Stimulated activated CD8-positive, alpha-beta memory T cell treated with anti-CD3 and anti-CD28 coated beads, Interleukin-2, amount 100 ng/mL, for 48 hours (primary cell): Measurements from ENCODE around the gene HDGF.

Experiments used
- DNase-seq, 2 donors: peaks; one replicate each; pipeline ENCODE4 v3.0.0-alpha.2; 2020; ENCODE audit warnings: low read depth in 2 of 2

Gene HDGF

DNA sequence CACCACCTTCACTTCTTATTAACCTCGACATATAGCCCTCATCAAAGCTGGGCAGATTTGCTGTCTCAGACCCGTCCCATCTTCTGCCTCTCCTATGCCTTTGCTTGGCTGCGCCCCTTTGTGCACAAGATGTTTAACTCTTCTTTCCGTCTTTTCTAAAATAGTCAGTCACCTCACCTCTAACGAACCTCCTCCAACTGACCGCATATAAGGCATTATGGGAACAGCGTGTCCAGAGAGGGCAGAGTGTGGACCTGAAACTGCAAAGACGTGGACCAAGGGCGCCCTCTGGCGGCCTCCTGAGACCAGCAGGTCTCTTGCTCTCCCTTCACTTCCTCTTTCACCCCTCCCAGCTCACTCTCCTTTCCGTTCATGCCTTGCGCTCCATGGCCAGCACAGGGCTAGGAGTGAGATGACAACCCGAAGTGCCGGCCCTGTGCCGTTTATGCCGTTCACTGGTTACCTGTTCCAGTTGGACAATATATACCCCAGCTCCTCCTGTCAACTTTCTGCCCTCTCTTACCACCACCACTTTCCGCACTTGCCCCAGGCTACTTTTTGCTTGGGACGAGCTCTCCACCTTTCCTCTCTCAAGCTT lies 25.7 kb downstream of the HDGF start:
- DNase-seq, result peak; percentile 72 to 78

DNA sequence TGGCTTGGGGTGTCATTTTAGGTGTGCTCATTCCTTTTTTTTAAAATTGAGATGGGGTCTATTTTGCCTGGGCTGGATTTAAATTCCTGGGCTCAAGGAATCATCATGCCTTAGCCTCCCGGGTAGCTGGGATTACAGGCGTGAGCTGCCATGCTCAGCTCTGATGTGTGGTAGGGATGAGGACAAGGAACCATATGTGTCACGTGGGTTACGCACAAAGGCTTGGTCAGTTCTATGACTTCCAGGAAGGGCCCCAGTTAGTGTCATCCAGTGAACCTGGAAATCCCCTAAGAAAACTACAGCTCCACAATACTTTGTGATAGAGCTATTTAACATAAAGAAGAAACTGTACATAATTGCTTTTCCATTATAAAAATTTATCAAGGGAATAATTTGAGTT lies 29.9 kb downstream of the HDGF start:
- no peak for DNase-seq

DNA sequence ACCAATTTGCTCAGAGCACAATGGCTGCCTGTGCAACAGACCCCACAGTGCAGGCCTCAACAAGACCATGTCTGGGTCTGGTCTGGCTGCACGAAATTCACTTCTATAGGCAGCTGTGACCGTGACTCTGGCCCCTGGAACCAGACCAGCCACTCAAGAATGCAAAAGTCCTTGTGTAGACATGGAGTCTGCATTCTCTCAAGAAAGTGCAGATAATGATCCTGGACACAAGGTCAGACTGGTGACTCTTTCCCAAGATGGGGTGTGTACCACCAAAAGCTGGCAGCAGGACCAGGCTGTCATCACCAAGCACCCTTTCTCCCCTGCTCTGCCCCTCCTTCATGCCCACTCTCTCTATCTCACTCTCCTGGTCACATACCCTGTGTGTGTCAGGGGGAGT lies 30.3 kb downstream of the HDGF start:
- DNase-seq, result no peak

DNA sequence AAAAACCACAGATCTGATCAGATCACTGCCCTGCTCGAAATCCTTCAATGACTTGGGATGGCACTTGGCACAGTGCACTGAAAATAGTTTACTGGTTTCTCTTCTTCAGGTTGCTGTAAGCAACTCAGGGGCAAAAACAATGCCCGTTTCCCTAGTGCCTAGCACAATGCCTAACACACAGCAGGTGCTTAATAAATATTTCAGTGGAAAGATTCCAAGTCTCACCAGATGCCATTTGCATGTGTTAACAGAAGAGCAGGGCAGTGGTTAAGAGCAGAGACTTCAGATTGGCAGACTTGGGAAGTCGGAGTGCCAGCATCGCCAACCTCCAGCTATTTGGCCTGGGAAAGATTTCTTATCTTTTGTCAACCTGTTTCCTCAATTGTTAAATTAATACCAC lies 34.1 kb downstream of the HDGF start:
- DNase-seq, result no peak

DNA sequence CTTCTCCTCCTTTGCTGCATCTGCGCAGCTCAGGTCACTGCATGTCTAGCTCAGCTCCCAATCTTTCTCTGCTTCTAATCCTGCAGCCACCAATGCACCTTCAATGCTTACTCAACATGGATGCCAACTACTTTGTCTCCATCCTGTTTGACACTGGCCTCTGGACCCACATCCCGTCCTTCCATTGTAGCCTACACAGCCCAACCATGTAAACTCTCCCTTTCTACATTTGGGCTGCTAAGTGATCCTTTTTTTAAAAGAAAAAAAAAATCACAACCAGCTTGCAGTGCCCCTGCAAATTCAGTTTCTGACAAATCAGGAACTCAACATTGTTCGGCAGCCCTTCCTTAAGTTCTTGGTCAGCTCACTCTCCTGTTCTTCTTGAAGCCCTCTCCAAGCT lies 36.6 kb downstream of the HDGF start:
- DNase-seq, result no peak

DNA sequence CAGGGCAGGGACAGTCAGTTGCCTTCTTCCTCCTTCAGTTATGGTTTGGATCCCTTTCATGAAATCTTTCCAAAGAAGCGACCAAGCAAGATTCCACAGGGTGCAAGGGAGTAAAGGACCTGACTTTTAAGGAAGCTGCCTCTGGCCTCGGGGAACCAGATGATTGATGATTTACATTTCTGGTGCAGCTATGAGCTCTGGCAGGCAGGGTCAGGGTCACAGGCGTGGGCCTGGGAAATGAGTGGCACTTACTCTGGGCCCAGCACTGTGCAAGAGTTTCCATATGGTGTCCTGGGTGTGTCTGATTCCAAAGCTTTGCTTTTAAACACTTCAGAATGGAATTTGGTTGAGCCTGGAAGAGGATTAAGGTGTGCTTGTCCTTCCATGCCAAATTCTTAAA lies 38.8 kb downstream of the HDGF start:
- no peak for DNase-seq

DNA sequence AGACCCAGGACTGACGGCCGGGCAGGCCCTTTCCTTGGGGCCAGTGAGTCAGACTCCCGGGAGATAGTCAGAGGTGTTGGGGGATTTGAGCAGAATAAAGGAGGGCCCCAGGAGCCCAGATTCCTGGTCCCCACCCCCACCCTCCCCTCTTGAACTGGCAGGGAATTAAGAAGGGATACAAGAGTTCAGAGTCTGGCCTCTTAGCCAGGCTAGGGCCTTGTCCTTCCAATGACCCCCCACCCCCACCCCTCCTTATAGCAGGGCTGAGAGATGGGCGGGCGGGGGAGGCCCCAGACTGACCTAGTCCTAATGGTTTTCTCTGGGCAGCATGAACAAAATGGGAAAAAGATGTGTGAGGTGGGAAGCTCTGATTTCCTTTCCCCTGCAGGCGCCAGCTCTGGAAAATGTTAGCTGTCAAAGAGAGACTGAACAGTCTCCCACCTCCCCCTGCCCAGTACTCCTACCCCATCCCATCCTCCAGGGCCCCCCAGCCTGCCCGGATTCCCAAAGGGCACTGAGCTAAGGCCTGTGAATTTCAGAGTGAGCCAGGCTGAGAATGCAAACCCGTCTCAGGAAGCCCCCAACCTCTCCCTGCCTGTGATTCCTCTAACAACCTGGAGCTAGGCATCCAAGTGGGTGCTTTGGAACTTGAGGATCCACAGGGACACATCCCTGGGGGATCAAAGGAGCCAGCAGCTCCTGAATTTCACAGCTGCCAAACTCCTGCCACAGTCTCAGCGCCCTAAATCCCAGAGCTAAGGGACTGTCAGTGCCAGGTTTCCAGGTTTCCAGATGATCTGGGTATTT lies 40.3 kb downstream of the HDGF start:
- no peak for DNase-seq

DNA sequence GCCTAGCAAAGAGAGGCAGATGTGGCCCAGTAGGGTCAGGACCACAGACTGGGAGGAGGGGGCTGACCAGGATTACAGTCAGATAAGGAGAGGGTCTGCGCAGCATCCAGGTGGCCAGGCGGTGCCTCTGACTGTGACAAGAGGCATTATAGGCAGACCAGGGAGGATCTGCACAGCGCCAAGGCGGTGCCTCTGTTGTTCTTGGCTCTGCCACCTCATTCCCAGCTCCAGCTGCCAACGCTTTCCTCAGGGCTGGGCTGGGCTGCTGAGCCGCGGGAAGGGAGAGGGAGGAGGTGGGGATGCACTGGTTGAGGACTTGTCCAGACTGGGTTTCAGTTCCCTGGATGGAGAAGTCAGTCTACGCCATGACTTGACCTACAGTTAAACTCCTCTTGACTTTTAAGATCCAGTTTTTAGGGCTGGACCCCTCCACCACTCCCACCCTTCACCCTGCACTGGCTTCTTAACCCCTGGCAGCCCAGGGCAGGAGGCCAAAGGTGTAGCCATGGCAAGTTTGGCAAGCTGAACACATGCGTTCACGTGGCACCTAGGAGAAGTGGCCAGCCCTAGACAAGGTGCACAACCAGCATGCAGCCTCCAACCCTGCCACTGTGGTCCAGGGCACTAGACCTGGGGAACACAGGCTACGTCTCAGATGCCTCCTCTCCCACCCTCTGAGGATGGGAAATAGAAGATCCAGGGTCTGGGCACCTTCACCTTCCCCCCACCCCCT lies 41.6 kb downstream of the HDGF start:
- no peak for DNase-seq

DNA sequence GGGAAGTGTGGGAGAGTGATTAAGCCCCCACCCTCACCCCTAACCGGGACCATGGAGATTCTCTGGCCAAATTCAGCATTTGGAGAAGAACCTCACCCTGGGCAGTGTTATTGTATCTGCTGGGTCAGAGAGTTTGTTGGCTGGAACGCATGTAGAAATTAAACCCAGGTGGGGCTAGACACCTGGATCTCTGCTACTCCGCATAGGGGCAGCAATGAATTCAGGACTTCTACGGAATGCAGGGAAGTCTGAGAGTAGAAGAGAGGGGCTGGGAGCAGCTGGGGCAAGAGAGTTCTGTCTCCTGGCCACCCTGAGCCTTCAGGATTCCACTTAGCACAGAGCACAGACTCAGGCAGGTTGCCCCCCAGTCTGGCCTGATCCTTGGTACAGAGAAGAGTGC lies 42.4 kb downstream of the HDGF start:
- no peak for DNase-seq

DNA sequence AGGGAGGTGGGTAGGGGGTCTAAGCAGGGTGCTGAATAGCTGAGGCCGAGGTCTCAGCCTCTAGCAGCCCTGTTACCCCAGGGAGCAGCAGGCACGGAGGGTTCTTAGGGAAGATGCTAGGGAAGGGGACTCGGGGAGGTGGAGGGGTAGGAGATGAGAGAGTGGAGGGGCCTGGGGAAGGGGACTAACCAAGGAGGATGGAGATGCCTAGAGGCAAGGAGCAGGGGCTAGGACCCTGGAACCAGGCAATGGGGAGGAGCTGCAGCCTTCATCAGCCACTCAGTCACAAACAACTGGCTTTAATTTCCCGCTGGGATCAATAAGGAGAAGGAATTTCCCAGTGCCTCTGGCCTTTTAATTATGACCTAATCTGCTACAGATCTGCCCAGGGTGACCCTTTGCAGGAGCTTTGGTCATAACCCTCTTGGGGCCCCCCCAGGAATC lies 43.2 kb downstream of the HDGF start:
- no peak for DNase-seq

DNA sequence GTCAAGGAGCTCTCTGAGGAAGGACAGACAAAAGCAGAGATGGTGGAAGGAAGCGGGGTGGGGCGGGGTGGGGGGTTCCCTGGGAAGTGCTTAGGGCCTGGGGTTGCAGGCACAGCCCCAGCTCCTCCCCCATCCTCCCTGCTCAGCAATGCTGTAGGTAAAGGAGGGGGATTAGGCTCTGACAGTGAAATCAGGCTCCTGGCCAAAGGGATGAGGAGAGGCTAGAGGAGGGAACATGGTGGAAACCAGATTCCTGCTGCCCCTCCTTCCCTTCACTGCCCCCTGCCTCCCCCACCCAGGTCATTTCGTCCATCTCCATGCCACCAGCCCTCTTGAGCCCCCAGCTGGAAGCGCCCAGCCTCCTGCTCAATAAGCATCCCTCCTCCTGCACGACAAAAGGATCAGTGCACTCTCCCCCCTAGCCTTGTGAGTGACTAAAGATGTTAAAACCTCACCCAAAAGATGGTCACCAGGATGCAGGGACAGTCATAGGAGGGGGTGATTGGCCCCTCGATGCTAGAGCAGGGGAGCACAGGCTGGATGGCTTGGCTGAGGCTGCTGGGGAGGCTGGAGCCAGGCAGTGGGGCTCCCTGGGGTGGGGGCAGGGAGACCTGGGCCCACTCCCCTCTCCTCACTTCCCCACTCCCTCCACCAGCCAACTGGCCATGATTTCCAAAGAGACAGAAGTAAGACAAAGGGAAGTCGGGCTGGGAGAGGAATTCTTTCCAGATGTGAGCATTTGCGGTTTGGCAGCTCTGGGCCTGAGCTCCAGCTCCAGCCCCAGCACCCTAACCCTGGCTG lies 43.9 kb downstream of the HDGF start:
- DNase-seq, result no peak

DNA sequence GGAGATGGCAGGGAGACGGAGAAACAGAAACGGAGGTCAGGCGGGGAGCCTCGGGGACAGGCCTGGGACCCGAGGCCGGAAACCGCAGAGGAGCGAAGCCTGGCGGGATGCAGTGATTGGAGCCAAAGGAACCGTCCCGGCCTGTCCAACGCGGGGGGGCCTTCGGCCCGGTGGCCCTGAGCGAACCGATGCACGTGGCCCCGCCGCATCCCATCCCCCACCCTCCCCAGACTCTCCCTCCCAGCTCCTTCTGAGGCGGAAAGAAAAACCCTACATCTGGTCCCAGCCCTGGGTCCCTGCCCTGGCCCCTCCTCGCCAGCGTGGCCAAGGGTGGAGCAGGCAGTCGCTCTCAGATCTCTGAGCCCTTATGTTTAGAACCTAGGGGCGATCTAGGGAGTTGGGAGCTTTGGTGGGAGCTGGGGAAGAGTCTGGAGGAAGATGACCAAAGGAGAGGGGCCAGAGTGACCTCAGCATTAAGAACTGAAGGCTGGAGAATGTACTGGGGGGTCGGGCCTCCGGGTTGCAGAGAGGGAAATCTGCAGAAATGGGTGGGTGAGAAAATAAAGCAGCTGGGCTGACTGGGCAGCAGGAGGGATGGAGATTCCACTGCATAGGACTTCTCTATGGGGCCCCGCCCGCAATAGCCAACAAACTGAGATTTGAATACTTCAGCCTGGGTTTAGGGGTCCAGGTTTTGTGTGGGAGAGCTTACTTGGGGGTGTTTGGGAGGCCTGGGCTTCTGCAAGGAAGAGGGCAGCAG lies 44.6 kb downstream of the HDGF start:
- DNase-seq, result no peak

DNA sequence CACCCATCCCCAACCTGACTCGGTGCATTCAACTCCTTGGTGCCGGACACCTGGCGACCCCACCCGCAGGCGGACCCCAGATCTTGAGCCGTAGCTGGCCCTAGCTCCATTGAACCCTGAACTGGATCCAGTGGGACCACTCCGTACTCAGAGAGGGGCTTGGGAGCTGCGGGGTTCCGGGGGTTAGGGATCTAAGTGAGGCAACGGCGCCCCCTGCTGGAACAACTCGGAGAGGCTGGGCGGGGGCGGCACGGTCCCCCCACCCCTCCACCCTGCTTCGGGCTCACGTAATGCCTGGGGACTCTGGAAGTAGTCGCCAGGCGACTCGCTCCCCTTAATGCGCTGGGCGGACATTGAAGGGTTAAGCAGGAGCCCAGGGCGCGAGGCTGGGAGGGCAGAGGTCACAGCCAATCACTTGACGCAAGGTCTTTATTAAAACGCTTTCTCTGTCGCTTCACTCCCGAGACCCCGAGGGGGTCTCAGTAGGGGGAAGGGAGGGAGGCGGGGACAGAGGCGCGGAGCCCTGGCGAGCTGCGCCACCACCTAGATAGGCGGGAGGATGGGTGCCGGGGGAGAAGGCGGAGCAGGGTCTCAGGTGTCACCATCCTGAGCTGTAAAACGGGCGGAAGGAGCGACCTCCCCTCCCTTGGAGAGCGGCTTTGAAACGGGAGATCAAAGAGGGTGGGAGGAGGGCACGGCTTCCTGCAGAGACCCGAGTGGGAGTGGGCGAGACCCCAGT lies 45.4 kb downstream of the HDGF start:
- DNase-seq, result peak; percentile 55 to 70

DNA sequence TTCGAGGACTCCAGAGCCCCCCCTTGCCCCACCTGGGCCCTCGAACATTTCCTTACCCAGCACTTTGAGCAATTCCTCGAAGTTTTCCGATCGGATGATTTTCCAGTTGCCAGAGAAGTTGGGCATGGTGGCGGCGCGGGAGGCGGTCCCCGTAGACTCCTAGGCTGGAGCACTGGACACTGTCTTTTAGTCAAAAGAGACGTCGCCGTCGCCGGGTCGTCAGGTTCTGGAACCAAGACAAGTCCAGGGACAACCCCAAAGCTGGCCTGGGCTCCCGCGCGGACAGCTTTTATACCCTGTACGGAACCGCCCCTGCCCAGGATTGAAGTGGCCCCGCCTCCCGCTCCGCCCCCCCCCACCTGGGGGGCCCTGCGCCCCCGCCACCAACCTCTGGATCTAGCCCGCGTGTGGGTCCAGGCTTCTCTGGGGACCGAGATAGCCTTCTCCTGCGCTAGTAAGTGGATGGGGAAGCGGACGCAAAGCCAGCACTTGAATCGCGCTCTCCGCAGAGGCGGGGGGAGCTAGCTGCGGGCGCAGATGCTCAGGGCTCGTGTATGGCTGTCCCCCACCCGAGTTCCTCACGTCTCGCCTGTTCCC lies 46.1 kb downstream of the HDGF start, which contains the start of gene CRABP2:
TSS of gene CRABP2 (minus strand) at position 263 of the 597 bp plus-strand sequence. CDS start at position 126, 137 bp downstream.
- no peak for DNase-seq

DNA sequence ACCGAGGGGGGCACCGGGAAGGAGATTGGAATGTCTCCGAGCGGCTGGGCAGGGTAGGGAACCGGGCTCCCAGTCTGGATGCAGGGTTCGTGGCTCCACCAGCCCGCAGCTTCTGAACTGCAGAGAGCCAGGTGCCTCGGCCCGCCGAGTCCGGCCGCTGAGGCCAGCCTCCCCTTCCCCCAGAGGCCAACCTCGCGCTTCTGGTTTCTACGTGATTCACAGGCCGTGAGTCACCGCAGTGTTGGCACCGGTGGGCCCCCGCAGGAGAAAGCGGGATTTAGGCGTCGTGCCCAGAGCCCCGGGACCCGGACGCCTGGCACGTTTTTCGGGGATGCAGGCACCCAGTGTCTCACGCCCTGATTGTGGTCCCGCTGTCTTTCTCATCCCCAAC lies 46.5 kb downstream of the HDGF start:
- DNase-seq, result no peak

DNA sequence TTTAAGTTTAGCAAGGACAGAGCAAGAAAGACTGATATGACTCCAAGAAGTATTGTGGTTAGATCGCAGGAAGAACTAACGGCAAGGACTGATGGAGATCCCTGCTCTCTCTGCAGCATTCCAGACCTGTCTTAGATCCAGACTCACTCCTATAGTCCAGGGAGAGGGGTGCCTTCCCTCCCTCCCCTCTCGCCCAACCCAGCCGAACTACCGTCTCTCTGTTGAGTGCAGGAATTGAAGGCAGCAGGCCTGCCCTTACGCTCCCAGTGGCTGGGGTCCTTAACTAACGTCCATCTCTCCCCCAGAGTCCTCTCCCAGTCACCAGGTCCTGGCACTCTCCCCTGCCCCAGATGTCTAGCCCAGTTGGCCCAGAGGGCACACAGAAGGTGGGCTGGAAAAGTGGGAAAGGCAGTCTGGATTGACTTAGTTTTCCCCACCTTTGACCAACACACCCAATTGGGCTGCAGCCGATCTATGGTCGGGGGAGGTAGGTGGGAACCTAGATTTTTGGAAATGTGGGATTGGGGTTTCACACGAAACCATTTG lies 47.2 kb downstream of the HDGF start:
- no peak for DNase-seq

DNA sequence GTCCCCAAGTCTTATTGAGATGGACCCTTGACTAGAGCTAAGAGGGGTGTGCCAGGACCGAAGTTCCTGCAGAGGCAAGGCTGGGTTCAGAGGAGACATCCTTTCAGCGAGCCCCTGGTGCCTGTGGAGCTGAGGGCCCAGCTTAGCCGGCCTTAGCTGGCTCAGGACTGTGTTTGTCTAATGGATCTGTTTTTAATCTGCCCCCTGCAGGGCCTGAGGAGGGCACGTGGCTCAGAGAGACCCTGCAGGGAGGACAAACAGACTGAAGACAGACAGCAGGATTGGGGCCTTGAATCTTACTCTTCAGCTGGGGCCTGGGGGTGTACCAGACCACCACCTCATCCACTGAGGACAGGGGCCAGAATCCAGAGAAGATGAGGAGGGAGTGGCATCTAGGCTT lies 47.7 kb downstream of the HDGF start:
- no peak for DNase-seq

DNA sequence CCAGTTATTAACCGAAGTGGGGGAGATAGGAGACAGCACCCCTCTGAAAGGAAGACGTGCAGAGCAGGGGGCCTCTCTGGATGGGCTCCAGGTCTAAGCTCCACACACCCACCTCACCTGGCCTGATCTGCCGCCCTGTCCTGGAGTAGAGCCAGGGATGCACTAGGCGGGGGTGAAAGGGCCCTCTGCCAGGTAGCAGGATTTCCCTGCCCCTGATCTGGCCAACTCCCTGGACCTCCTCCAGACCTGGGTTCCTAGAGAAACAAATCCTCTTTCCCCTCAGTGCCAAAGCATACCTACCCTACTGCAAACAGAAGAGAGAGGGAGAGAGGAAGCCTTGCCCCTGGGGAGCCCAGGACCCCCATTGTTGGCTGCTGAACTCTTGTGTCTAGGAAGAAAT lies 48.1 kb downstream of the HDGF start:
- no peak for DNase-seq

DNA sequence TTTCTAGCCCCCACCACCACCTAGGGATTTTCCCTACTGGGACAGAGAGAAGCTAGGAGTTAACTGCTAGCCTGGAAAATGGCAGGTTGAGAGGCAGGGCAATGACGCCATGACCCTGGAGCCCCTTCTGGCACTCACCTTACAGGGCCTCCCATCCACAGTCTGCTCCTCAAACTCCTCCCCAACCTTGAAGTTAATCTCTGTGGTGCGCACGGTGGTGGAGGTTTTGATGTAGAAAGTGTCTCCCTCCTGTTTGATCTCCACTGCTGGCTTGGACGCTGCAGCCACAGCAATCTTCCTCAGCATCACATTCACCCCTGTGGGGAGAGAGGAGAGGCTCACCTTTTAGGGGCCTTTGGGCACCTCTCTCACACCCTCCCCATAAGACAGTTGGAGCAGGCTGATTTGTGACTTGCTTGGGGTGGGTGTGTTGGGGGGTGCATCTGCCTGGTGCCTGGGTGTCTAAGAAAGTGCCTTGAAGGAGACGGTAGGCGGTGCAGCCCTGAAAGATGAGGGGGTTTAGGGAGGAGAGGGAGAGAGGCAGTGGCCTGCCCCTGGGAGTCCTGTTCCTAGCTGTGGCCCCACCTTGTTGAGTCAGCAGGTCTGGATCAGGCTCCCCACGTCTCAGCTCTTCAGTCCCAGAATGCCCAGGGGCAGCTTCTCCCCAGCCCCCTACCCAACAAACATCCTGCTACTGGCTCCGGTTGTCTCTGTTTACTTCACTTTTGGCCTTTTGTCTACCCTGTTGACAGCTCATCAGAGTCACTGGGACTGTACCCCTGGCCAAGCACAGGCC lies 50.5 kb downstream of the HDGF start:
- DNase-seq, result no peak
